Endodermal cell (in vitro differentiated cells): ENCODE results near the gene LNX1. TPM values are rescaled to one million over a fixed set of nuclear protein-coding genes. Genes with fewer than 3 reads are reported as not detected.

Source experiments
- DNase-seq: peaks from one replicate; pipeline ENCODE4 v3.0.0-alpha.2; 2017
- H3K27ac ChIP-seq: 2 replicates; pipeline ENCODE4 v1.5.1; 2013; ENCODE audit warnings: mild to moderate bottlenecking, low read depth, low read length, moderate library complexity
- H3K27me3 ChIP-seq: 2 replicates; pipeline ENCODE4 v1.6.1; 2013; ENCODE audit warnings: mild to moderate bottlenecking, low read length, moderate library complexity; ENCODE audit not compliant: insufficient read depth, control insufficient read depth, poor library complexity, severe bottlenecking
- H3K36me3 ChIP-seq: 2 replicates; pipeline ENCODE4 v1.7.0; 2013; ENCODE audit warnings: mild to moderate bottlenecking, low read length, moderate library complexity; ENCODE audit not compliant: control insufficient read depth, insufficient read depth
- H3K4me1 ChIP-seq: one replicate; pipeline ENCODE4 v1.7.0; 2013; ENCODE audit warnings: low read length; ENCODE audit not compliant: control insufficient read depth, insufficient read depth
- H3K4me3 ChIP-seq: 2 replicates; pipeline ENCODE4 v1.5.1; 2013; ENCODE audit warnings: mild to moderate bottlenecking, low read length, moderate library complexity
- H3K9ac ChIP-seq: 2 replicates; pipeline ENCODE4 v1.6.1; 2013; ENCODE audit warnings: mild to moderate bottlenecking, low read length, moderate library complexity; ENCODE audit not compliant: poor library complexity, severe bottlenecking; ENCODE audit errors: extremely low read depth
- H3K9me3 ChIP-seq: 2 replicates; pipeline ENCODE4 v1.6.1; 2013; ENCODE audit warnings: mild to moderate bottlenecking, low read length, moderate library complexity; ENCODE audit not compliant: control insufficient read depth
- H3K27ac Mint-ChIP-seq: 2 replicates; pipeline ENCODE4 v1.8.0; 2020; ENCODE audit warnings: mixed read lengths
- H3K27me3 Mint-ChIP-seq: 2 replicates; pipeline ENCODE4 v1.8.0; 2021; ENCODE audit warnings: mild to moderate bottlenecking, mixed read lengths; ENCODE audit not compliant: insufficient read depth
- H3K36me3 Mint-ChIP-seq: 2 replicates; pipeline ENCODE4 v1.8.0; 2020; ENCODE audit warnings: low read depth, mixed read lengths
- H3K4me1 Mint-ChIP-seq: 2 replicates; pipeline ENCODE4 v1.8.0; 2020; ENCODE audit warnings: mixed read lengths
- H3K4me3 Mint-ChIP-seq: 2 replicates; pipeline ENCODE4 v1.8.0; 2020; ENCODE audit warnings: mild to moderate bottlenecking, moderate library complexity, mixed read lengths
- H3K9me3 Mint-ChIP-seq: 2 replicates; pipeline ENCODE4 v1.8.0; 2020; ENCODE audit warnings: mild to moderate bottlenecking, mixed read lengths
- CTCF ChIP-seq: fragments of 200-600 bp; sonication (generic); conservative IDR thresholded peaks from 2 replicates; pipeline ENCODE4 v1.5.0; 2021; ENCODE audit warnings: antibody characterized with exemption, mild to moderate bottlenecking
- WGBS, 2 experiments: methylation state at CpG; one replicate each; pipeline versions ENCODE4 v1.1.5 to v1.1.7; 2013; ENCODE audit warnings: missing lambda C conversion rate in 2 of 2, mixed read lengths in 1 of 2; ENCODE audit not compliant: insufficient coverage in 1 of 2, insufficient read length in 1 of 2; 5-methylcytosine and 5-hydroxymethylcytosine counted together
- total RNA-seq, 2 donors: library from RNA; stranded (reverse); fragmentation: NEBNext Ultra II Directional in 1 of 2; extraction: Animal tissue kit (Norgen Biotek cat#: 25700) in 1 of 2; gene quantifications; 2 replicates in 1 of 2; 3 replicates in 1 of 2; pipeline ENCODE4 v1.2.1, GENCODE V29; 2021

The LNX1 gene
- total RNA-seq, 2 donors from 2014 or later = 4.4 to 5.4 TPM

- Histone ChIP-seq H3K27ac (no peak overlapping the region), H3K27me3 (no peaks in the 10 kb centered on the region), H3K4me1 (no peaks in the 10 kb centered on the region), H3K9me3 (no peaks in the 10 kb centered on the region), H3K4me3 (no peak overlapping the region), H3K9ac (no peak overlapping the region), H3K36me3 (no peaks in the 10 kb centered on the region)
- peak; percentile 79 for TF ChIP-seq CTCF
- DNase-seq = peak; percentile 74
- Mint-ChIP-seq H3K4me1 (no peaks in the 10 kb centered on the region), H3K9me3 (peaks cover 4% of the 10 kb centered on the region), H3K36me3 (no peaks in the 10 kb centered on the region), H3K27me3 (no peaks in the 10 kb centered on the region), H3K27ac (no peak overlapping the region), H3K4me3 (no peak overlapping the region)
- WGBS, 2 experiments = 85 to 88% methylated on average over 2 to 3 of the region's 3 CpGs
These were observed 23.3 kb upstream of the LNX1 start for GRCh38 chr4:53614591-53614990.

- no peak for DNase-seq
- Histone ChIP-seq H3K27me3 (no peaks in the 10 kb centered on the region), H3K9ac (no peak overlapping the region), H3K9me3 (no peaks in the 10 kb centered on the region), H3K27ac (no peak overlapping the region), H3K36me3 (no peaks in the 10 kb centered on the region), H3K4me3 (no peak overlapping the region), H3K4me1 (no peaks in the 10 kb centered on the region)
- H3K9me3 Mint-ChIP-seq = peaks cover 9% of the 10 kb centered on the region
- WGBS, 2 experiments = 93% methylated on average over 3 of the region's 3 CpGs; no CpG with 5 or more reads in 1 of the 2 experiments
- no peaks in the 10 kb centered on the region for H3K27me3 Mint-ChIP-seq
- H3K4me1 Mint-ChIP-seq = no peaks in the 10 kb centered on the region
- no peaks in the 10 kb centered on the region for H3K36me3 Mint-ChIP-seq
- H3K4me3 Mint-ChIP-seq = no peak overlapping the region
- TF ChIP-seq CTCF = no peak
- no peak overlapping the region for H3K27ac Mint-ChIP-seq
These were observed 22.1 kb upstream of the LNX1 start for GRCh38 chr4:53613428-53613827.

- Histone ChIP-seq H3K4me3 (no peak overlapping the region), H3K27ac (no peak overlapping the region), H3K9ac (no peak overlapping the region), H3K27me3 (no peaks in the 10 kb centered on the region), H3K9me3 (no peaks in the 10 kb centered on the region), H3K4me1 (no peaks in the 10 kb centered on the region), H3K36me3 (no peaks in the 10 kb centered on the region)
- WGBS, 2 experiments = 96 to 100% methylated on average over 1 to 2 of the region's 4 CpGs
- Mint-ChIP-seq H3K27ac (no peak overlapping the region), H3K9me3 (peaks cover 9% of the 10 kb centered on the region), H3K27me3 (no peaks in the 10 kb centered on the region), H3K4me1 (no peaks in the 10 kb centered on the region), H3K4me3 (no peak overlapping the region), H3K36me3 (no peaks in the 10 kb centered on the region)
- TF ChIP-seq CTCF = no peak
- DNase-seq = no peak
These were observed 17.4 kb upstream of the LNX1 start for GRCh38 chr4:53608649-53609048.
